PC-9 (cell line): ENCODE measurements around the gene BCAS3.

Experiments used
- EZH2 ChIP-seq: fragments of 200-600 bp; sonication (generic); IDR thresholded peaks from 2 replicates; pipeline ENCODE4 v1.8.0; 2017; ENCODE audit warnings: antibody characterized with exemption, low read depth
- TF ChIP-seq, protein P1 (sequence below): fragments of 200-600 bp; sonication (generic); conservative IDR thresholded peaks from 2 replicates; pipeline ENCODE4 v1.6.1; 2017; ENCODE audit warnings: mixed run types, antibody characterized with exemption, mild to moderate bottlenecking, moderate library complexity

DNA sequence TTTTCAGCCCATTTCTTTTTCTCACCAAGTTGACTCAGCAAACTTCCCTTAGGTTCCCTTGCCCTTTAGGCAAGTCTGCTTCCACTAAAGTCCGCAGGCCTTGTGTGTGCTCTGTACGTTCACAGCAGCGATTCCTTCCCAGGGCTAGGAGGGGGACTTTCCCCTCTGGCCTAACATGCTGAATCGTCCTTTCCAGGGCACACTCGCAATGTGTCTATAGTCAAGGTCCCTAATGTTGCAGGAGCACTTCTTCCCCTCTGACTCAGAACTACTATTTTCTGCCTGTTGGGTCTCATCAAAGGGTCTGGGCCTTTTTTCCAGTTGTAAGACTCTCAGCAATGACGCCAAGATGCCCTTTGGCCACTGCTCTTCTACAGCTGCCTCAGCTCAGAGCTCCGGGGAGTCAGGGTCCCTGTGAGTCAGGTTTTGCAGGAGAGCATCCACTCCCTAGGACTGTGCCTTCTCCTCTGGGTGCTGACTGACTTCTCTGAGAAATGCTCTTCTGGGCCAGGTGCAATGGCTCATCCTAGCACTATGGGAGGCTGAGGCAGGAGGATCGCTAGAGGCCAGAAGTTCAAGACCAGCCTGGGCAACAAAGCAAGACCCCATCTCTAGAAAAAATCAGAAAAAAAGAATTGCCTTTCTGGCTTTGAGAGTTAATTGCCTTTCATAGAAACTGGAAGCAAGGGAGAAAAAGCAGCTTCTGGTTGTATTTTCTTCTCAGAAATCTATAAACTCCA, 657.6 kb downstream of the BCAS3 start:
- TF ChIP-seq, protein P1, sequence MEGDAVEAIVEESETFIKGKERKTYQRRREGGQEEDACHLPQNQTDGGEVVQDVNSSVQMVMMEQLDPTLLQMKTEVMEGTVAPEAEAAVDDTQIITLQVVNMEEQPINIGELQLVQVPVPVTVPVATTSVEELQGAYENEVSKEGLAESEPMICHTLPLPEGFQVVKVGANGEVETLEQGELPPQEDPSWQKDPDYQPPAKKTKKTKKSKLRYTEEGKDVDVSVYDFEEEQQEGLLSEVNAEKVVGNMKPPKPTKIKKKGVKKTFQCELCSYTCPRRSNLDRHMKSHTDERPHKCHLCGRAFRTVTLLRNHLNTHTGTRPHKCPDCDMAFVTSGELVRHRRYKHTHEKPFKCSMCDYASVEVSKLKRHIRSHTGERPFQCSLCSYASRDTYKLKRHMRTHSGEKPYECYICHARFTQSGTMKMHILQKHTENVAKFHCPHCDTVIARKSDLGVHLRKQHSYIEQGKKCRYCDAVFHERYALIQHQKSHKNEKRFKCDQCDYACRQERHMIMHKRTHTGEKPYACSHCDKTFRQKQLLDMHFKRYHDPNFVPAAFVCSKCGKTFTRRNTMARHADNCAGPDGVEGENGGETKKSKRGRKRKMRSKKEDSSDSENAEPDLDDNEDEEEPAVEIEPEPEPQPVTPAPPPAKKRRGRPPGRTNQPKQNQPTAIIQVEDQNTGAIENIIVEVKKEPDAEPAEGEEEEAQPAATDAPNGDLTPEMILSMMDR: no peak
- no peak for TF ChIP-seq EZH2
